AG04449 (cell line): Measurements from ENCODE around the gene MAD1L1.

Experiments used
- CTCF ChIA-PET: fragments of 350-600 bp; formaldehyde crosslinking; extraction: SDS; loops from one replicate; lab custom pipeline; 2021; ENCODE audit warnings: antibody characterized with exemption; lab: Yijun Ruan, JAX
- POLR2A ChIA-PET: fragments of 400-600, 350-600 bp; formaldehyde crosslinking; extraction: SDS; loops from one replicate; lab custom pipeline; 2020; ENCODE audit warnings: antibody characterized with exemption, inconsistent platforms; lab: Yijun Ruan, JAX
- DNase-seq: peaks from one replicate; pipeline ENCODE4 v3.0.0-alpha.2; 2010; ENCODE audit warnings: low read depth, low spot score
- H3K4me3 ChIP-seq: 2 replicates; pipeline ENCODE4 v1.5.1; 2011; ENCODE audit warnings: low read depth, mild to moderate bottlenecking, control low read depth, low read length
- CTCF ChIP-seq: IDR thresholded peaks from one replicate; pipeline ENCODE4 v1.5.1; 2011; ENCODE audit warnings: mild to moderate bottlenecking, moderate library complexity, low read length, control low read depth, inconsistent platforms; ENCODE audit not compliant: insufficient read depth; ENCODE audit errors: missing control alignments

The MAD1L1 gene

GRCh38 chr7:2214636-2215035 lies 18.1 kb downstream of the MAD1L1 start:
- TF ChIP-seq CTCF: no peak
- ChIA-PET POLR2A (no interaction called here), CTCF (interaction anchor here (1.1 to 2.6 kb wide), 2 partner anchors 134 to 293 kb away, joined by 3 to 8 read pairs; no protein-coding TSS in a partner anchor)
- H3K4me3 ChIP-seq: no peak overlapping the region
- no peak for DNase-seq

- H3K4me3 ChIP-seq: no peak overlapping the region
- TF ChIP-seq CTCF: no peak
- POLR2A ChIA-PET: no interaction called here
- DNase-seq: no peak
- CTCF ChIA-PET: interaction anchor here (1.1 kb wide), 1 partner anchor 292 kb away, joined by 3 read pairs; no protein-coding TSS in a partner anchor
Measured at GRCh38 chr7:2213551-2214215, 19.1 kb downstream of the MAD1L1 start.

- no peak for DNase-seq
- ChIA-PET POLR2A (no interaction called here), CTCF (no interaction called here)
- no peak for TF ChIP-seq CTCF
- no peak overlapping the region for H3K4me3 ChIP-seq
Measured at GRCh38 chr7:2212906-2213305, 19.8 kb downstream of the MAD1L1 start.

GRCh38 chr7:2211926-2212325 lies 20.8 kb downstream of the MAD1L1 start:
- TF ChIP-seq CTCF: no peak
- ChIA-PET POLR2A (no interaction called here), CTCF (interaction anchor here (1.2 to 2.0 kb wide), 4 partner anchors 18 to 633 kb away, joined by 3 to 6 read pairs (median 5); no protein-coding TSS in a partner anchor)
- no peak for DNase-seq
- H3K4me3 ChIP-seq: no peak overlapping the region

- no peak for TF ChIP-seq CTCF
- POLR2A ChIA-PET: no interaction called here
- CTCF ChIA-PET: interaction anchor here (1.0 to 2.0 kb wide), 5 partner anchors 17 to 632 kb away, joined by 3 to 6 read pairs (median 5); no protein-coding TSS in a partner anchor
- H3K4me3 ChIP-seq: no peak overlapping the region
- DNase-seq: no peak
Measured at GRCh38 chr7:2211259-2211880, 21.4 kb downstream of the MAD1L1 start.

- CTCF ChIA-PET: interaction anchor here (0.7 to 2.1 kb wide), 12 partner anchors 12 to 632 kb away, joined by 3 to 14 read pairs (median 3); no protein-coding TSS in a partner anchor
- no peak for TF ChIP-seq CTCF
Measured at GRCh38 chr7:2210551-2211258, 22.0 kb downstream of the MAD1L1 start.

More at GRCh38 chr7:2210551-2211258, 22.0 kb downstream of the MAD1L1 start:
- H3K4me3 ChIP-seq: no peak overlapping the region
- DNase-seq: no peak
- POLR2A ChIA-PET: no interaction called here
